DOHH2 (cell line): Measurements from ENCODE around the gene GANC.

ENCODE experiments used
- H3F3A ChIP-seq: fragments of 200-600 bp; sonication (generic), shearing (Covaris generic); 2 replicates; pipeline ENCODE4 v1.6.0; 2016; ENCODE audit warnings: antibody characterized with exemption, mild to moderate bottlenecking; ENCODE audit not compliant: control insufficient read depth, insufficient read depth
- H3K27ac ChIP-seq: fragments of 200-600 bp; sonication (generic); 2 replicates; pipeline ENCODE4 v1.5.1; 2014; ENCODE audit warnings: low read depth, mild to moderate bottlenecking, low read length, moderate library complexity
- H3K27me3 ChIP-seq: fragments of 200-600 bp; sonication (generic); 2 replicates; pipeline ENCODE4 v1.6.1; 2014; ENCODE audit warnings: mild to moderate bottlenecking, low read length, mixed read lengths; ENCODE audit not compliant: control insufficient read depth
- H3K36me3 ChIP-seq: fragments of 200-600 bp; sonication (generic); 2 replicates; pipeline ENCODE4 v1.6.1; 2014; ENCODE audit warnings: mild to moderate bottlenecking, low read length, moderate library complexity, mixed read lengths; ENCODE audit not compliant: control insufficient read depth
- H3K4me1 ChIP-seq: fragments of 200-600 bp; sonication (generic); 2 replicates; pipeline ENCODE4 v1.6.1; 2014; ENCODE audit warnings: mild to moderate bottlenecking, low read length, mixed read lengths; ENCODE audit not compliant: control insufficient read depth
- H3K4me2 ChIP-seq: fragments of 200-600 bp; sonication (generic); 2 replicates; pipeline ENCODE4 v1.6.0; 2014; ENCODE audit warnings: mild to moderate bottlenecking, low read length, moderate library complexity
- H3K4me3 ChIP-seq: fragments of 200-600 bp; sonication (generic); 2 replicates; pipeline ENCODE4 v1.5.1; 2014; ENCODE audit warnings: mild to moderate bottlenecking, low read length, mixed read lengths
- H3K79me2 ChIP-seq: fragments of 200-600 bp; sonication (generic); 2 replicates; pipeline ENCODE4 v1.6.1; 2014; ENCODE audit warnings: mild to moderate bottlenecking, low read length, mixed read lengths; ENCODE audit not compliant: control insufficient read depth
- H3K9me2 ChIP-seq: fragments of 200-600 bp; sonication (generic); replicated peaks from 2 replicates; pipeline ENCODE4 v1.6.1; 2014; ENCODE audit warnings: mild to moderate bottlenecking, low read length, mixed read lengths; ENCODE audit not compliant: control insufficient read depth
- H3K9me3 ChIP-seq: fragments of 200-600 bp; sonication (generic); 2 replicates; pipeline ENCODE4 v1.6.1; 2014; ENCODE audit warnings: antibody characterized with exemption, low read length, mixed read lengths; ENCODE audit not compliant: control insufficient read depth, insufficient read depth
- H4K20me1 ChIP-seq: fragments of 200-600 bp; sonication (generic); 2 replicates; pipeline ENCODE4 v1.6.0; 2014; ENCODE audit warnings: low read depth, mild to moderate bottlenecking, antibody characterized with exemption, low read length, moderate library complexity; ENCODE audit not compliant: control insufficient read depth, insufficient read depth
- EZH2phosphoT487 ChIP-seq: fragments of 200-600 bp; sonication (generic); IDR thresholded peaks from 2 replicates; pipeline ENCODE4 v1.6.1; 2017; ENCODE audit warnings: borderline replicate concordance, mild to moderate bottlenecking, antibody characterized with exemption, low read length, moderate library complexity, mixed read lengths
- TF ChIP-seq, protein P1 (sequence below): fragments of 200-600 bp; sonication (generic); IDR thresholded peaks from one replicate; pipeline ENCODE4 v1.5.1; 2014; ENCODE audit warnings: antibody characterized with exemption, mild to moderate bottlenecking, low read depth, low read length; ENCODE audit not compliant: poor library complexity, severe bottlenecking

Gene GANC

DNA sequence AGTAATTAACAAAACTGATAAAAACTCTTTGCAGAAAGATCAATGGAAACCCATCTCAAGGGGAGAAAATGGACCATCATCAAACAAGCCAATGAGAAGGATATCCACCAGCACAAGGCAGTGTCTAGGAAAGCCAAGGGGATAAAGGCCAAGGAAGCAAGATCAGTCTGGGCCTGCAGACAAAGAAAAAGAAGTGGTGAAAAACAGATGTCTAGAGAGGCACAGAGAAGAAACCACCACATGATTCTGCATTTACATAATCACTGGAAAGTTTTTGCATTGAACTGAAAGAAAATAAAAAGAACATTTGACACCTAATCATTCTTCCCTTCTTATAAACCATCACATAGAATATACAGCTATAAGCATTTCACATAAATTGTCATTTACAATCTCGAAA, 41.9 kb upstream of the GANC start:
- Histone ChIP-seq H3K36me3 (peaks cover 36% of the 10 kb centered on the region), H3K4me1 (no peaks in the 10 kb centered on the region), H3F3A (no peaks in the 10 kb centered on the region), H3K4me3 (no peak overlapping the region), H3K4me2 (no peak overlapping the region), H3K27ac (no peak overlapping the region), H3K79me2 (no peaks in the 10 kb centered on the region), H4K20me1 (no peaks in the 10 kb centered on the region), H3K27me3 (no peaks in the 10 kb centered on the region), H3K9me3 (no peaks in the 10 kb centered on the region), H3K9me2 (no peaks in the 10 kb centered on the region)
- no peak for TF ChIP-seq EZH2phosphoT487
- TF ChIP-seq, protein P1, sequence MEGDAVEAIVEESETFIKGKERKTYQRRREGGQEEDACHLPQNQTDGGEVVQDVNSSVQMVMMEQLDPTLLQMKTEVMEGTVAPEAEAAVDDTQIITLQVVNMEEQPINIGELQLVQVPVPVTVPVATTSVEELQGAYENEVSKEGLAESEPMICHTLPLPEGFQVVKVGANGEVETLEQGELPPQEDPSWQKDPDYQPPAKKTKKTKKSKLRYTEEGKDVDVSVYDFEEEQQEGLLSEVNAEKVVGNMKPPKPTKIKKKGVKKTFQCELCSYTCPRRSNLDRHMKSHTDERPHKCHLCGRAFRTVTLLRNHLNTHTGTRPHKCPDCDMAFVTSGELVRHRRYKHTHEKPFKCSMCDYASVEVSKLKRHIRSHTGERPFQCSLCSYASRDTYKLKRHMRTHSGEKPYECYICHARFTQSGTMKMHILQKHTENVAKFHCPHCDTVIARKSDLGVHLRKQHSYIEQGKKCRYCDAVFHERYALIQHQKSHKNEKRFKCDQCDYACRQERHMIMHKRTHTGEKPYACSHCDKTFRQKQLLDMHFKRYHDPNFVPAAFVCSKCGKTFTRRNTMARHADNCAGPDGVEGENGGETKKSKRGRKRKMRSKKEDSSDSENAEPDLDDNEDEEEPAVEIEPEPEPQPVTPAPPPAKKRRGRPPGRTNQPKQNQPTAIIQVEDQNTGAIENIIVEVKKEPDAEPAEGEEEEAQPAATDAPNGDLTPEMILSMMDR, result no peak

DNA sequence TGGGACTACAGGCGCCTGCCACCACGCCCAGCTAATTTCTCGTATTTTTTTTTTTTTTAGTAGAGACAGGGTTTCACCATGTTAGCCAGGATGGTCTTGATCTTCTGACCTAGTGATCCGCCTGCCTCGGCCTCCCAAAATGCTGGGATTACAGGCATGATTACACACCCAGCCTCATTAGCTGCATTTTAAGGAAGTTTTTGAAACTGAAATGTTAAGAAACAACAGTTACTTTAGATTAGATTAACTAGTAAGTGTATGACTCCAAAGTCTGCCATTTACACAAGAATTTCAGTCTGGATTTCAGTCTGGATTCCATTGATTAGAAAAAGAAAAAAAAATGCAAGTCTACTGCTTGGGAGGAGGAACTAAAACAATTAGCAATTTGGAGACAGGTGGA, 40.4 kb upstream of the GANC start:
- Histone ChIP-seq H3K4me1 (no peaks in the 10 kb centered on the region), H3K79me2 (no peaks in the 10 kb centered on the region), H3K27ac (no peak overlapping the region), H3K27me3 (no peaks in the 10 kb centered on the region), H3K9me2 (no peaks in the 10 kb centered on the region), H3K4me3 (no peak overlapping the region), H3K36me3 (peaks cover 35% of the 10 kb centered on the region), H3K4me2 (no peak overlapping the region), H3K9me3 (no peaks in the 10 kb centered on the region), H4K20me1 (no peaks in the 10 kb centered on the region), H3F3A (no peaks in the 10 kb centered on the region)
- TF ChIP-seq, protein P1, result no peak
- TF ChIP-seq EZH2phosphoT487, result no peak

DNA sequence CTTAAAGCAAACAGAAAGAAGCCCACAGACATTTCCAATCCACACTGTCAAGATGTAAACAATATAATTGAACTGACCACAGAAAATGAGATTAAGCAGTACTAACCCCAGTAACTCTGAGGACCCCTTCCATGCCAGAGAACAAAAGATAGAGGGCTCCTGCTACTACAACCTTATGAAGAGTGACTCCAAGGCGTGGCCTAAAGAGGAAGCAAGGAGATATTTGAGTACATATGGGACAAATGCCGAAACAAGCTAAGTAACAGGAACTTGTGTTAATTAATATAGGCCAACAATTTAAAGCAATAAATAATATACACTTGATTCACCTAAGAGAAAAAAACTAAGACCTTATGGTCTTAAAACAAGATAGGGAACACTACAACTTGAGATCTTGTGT, 39.9 kb upstream of the GANC start:
- H3K9me2 ChIP-seq, result no peaks in the 10 kb centered on the region
- H3K4me2 ChIP-seq, result no peak overlapping the region
- no peaks in the 10 kb centered on the region for H3K27me3 ChIP-seq
- no peaks in the 10 kb centered on the region for H3K9me3 ChIP-seq
- no peaks in the 10 kb centered on the region for H3K4me1 ChIP-seq
- H3K36me3 ChIP-seq, result peaks cover 38% of the 10 kb centered on the region
- H3K79me2 ChIP-seq, result no peaks in the 10 kb centered on the region
- no peaks in the 10 kb centered on the region for H3F3A ChIP-seq
- H3K4me3 ChIP-seq, result no peak overlapping the region
- H3K27ac ChIP-seq, result no peak overlapping the region
- no peak for TF ChIP-seq EZH2phosphoT487
- TF ChIP-seq, protein P1, result no peak
- no peaks in the 10 kb centered on the region for H4K20me1 ChIP-seq
